ENCODE measurements around the gene LBH.
A peak's percentile ranks its signal among the peaks of the same experiment; 100 is the strongest.

The LBH gene

DNA sequence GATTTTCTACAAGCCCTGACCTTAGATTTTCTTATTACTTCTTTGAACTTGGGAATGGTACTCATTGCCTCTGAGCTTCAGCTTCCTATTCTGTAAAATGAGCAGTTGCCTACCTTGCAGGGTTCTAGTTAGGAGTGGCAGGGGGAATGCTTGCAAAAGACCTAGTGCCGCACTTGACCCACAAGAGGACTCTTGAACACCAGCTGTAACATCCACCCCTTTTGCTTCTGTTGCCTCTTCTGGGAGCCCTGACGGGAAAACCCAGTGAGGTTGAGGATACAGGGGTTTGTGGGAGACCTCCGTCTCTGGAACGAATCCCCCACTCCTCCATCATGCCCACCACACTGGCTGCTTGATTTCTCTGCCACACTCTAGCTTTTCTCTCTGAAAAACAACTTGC lies 27.1 kb upstream of the LBH start:
- no peak overlapping the region for H3K4me3 ChIP-seq (ENCODE audit: low read length)
- TF ChIP-seq, protein P1, sequence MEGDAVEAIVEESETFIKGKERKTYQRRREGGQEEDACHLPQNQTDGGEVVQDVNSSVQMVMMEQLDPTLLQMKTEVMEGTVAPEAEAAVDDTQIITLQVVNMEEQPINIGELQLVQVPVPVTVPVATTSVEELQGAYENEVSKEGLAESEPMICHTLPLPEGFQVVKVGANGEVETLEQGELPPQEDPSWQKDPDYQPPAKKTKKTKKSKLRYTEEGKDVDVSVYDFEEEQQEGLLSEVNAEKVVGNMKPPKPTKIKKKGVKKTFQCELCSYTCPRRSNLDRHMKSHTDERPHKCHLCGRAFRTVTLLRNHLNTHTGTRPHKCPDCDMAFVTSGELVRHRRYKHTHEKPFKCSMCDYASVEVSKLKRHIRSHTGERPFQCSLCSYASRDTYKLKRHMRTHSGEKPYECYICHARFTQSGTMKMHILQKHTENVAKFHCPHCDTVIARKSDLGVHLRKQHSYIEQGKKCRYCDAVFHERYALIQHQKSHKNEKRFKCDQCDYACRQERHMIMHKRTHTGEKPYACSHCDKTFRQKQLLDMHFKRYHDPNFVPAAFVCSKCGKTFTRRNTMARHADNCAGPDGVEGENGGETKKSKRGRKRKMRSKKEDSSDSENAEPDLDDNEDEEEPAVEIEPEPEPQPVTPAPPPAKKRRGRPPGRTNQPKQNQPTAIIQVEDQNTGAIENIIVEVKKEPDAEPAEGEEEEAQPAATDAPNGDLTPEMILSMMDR (IDR thresholded peaks at IDR 0.05; ENCODE audit: insufficient read depth, low read depth, low read length, missing control alignments) = no peak
- no peak for DNase-seq (ENCODE audit: low read depth)

- H3K4me3 ChIP-seq (ENCODE audit: low read length) = no peak overlapping the region
- DNase-seq (ENCODE audit: low read depth) = no peak
- TF ChIP-seq, protein P1 (IDR thresholded peaks at IDR 0.05; ENCODE audit: insufficient read depth, low read depth, low read length, missing control alignments) = no peak
Observed at GRCh38 chr2:30205456-30205855, 25.9 kb upstream of the LBH start.

GRCh38 chr2:30206461-30207430 lies 24.6 kb upstream of the LBH start:
- DNase-seq (ENCODE audit: low read depth) = no peak
- TF ChIP-seq, protein P1 (IDR thresholded peaks at IDR 0.05; ENCODE audit: insufficient read depth, low read depth, low read length, missing control alignments) = no peak
- no peak overlapping the region for H3K4me3 ChIP-seq (ENCODE audit: low read length)

DNA sequence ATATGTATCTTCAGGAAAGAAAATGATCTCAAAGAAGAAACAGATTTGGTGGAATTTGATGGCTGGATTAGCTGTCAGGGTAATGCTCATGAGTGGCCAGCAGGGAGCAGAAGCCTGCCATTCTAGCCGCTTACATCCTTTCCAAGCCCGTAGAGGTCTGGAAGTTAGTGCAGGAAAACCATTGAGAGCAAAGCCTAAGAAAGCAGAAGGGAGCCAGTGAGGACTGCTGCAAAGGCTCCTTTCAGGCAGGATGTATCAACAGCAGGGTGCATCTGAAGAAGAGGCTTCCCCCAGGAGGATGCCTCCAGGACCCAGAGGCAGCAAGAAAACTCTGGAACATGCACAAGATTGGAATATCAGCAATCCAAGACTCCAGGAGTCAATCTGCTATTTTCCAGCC lies 22.9 kb upstream of the LBH start:
- H3K4me3 ChIP-seq (ENCODE audit: low read length) = no peak overlapping the region
- peak; percentile 77 for DNase-seq (ENCODE audit: low read depth)
- TF ChIP-seq, protein P1 (IDR thresholded peaks at IDR 0.05; ENCODE audit: insufficient read depth, low read depth, low read length, missing control alignments) = peak; percentile 95

- H3K4me3 ChIP-seq (ENCODE audit: low read length) = no peak overlapping the region
- DNase-seq (ENCODE audit: low read depth) = no peak
- TF ChIP-seq, protein P1 (IDR thresholded peaks at IDR 0.05; ENCODE audit: insufficient read depth, low read depth, low read length, missing control alignments) = no peak
Observed at GRCh38 chr2:30209227-30209626, 22.1 kb upstream of the LBH start.

DNA sequence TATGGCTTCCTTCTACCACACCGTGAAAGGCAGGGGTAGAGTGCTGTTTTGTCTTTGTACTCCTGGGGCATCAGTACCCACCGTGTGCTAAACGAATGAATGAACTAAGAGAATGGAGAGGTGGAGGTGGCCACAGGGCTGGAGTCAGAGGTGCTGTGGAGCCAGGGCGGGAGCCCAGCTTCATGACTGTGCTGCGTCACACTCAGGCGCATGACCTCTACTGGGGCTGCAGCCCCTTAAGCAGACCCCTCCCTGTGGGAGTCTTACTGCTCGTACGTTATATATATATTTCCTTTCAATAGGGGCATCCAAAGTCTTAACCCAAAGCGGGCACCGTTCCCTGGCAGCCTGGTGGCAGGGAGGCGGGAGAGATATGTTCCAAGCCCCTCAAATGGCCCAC lies 18.0 kb upstream of the LBH start:
- no peak overlapping the region for H3K4me3 ChIP-seq (ENCODE audit: low read length)
- TF ChIP-seq, protein P1 (IDR thresholded peaks at IDR 0.05; ENCODE audit: insufficient read depth, low read depth, low read length, missing control alignments) = no peak
- no peak for DNase-seq (ENCODE audit: low read depth)

All from epithelial cell of esophagus (primary cell).